Tibial nerve (tissue), 4 donors: ENCODE data around the gene NCF4.

Experiments
- CTCF ChIP-seq, 5 experiments: fragments of 200-600 bp in 3 of 5; fragments of 450-650 bp in 2 of 5; sonication (generic) in 3 of 5; IDR thresholded peaks; one replicate each; pipeline ENCODE4 v1.5.1; 2016 to 2019; ENCODE audit warnings: antibody characterized with exemption in 5 of 5, mild to moderate bottlenecking in 3 of 5, moderate library complexity in 2 of 5
- EP300 ChIP-seq, 2 donors: sonication (generic); formaldehyde crosslinking; IDR thresholded peaks; one replicate each; pipeline ENCODE4 v1.6.1; 2017; ENCODE audit warnings: antibody characterized with exemption in 2 of 2, mild to moderate bottlenecking in 1 of 2

- TF ChIP-seq CTCF (IDR thresholded peaks at IDR 0.05) (no peak), EP300 (IDR thresholded peaks at IDR 0.05) (no peak)
Measured at GRCh38 chr22:36881504-36882245, 20.9 kb downstream of the NCF4 start.
